Chondrocyte (in vitro differentiated cells): ENCODE measurements around the gene IL18BP. TPM values are rescaled to one million over a fixed set of nuclear protein-coding genes. Genes with fewer than 3 reads are reported as not detected.

ENCODE experiments used
- DNase-seq: peaks from one replicate; pipeline ENCODE4 v3.0.0; 2021; ENCODE audit warnings: mixed read lengths, low spot score
- H3K27ac Mint-ChIP-seq: one replicate; pipeline ENCODE4 v1.8.0; 2021; ENCODE audit warnings: mild to moderate bottlenecking, moderate library complexity, mixed read lengths; ENCODE audit not compliant: unreplicated experiment
- H3K27me3 Mint-ChIP-seq: 2 replicates; pipeline ENCODE4 v1.8.0; 2021; ENCODE audit warnings: low read depth, mixed read lengths
- H3K36me3 Mint-ChIP-seq: 2 replicates; pipeline ENCODE4 v1.8.0; 2021; ENCODE audit warnings: low read depth, mixed read lengths
- H3K4me1 Mint-ChIP-seq: 2 replicates; pipeline ENCODE4 v1.8.0; 2021; ENCODE audit warnings: low read depth, mild to moderate bottlenecking, mixed read lengths
- H3K4me3 Mint-ChIP-seq: one replicate; pipeline ENCODE4 v1.8.0; 2021; ENCODE audit warnings: mild to moderate bottlenecking, moderate library complexity, mixed read lengths; ENCODE audit not compliant: unreplicated experiment
- H3K9me3 Mint-ChIP-seq: 2 replicates; pipeline ENCODE4 v1.8.0; 2021; ENCODE audit warnings: low read depth, mixed read lengths
- total RNA-seq: library from RNA; stranded (reverse); gene quantifications from 3 replicates; pipeline ENCODE4 v1.2.1, GENCODE V29; 2021
- TF ChIP-seq, protein P1 (sequence below): fragments of 200-600 bp; sonication (generic); IDR thresholded peaks from 2 replicates; pipeline ENCODE4 v1.5.0; 2021; ENCODE audit warnings: antibody characterized with exemption, mild to moderate bottlenecking, moderate library complexity

IL18BP gene
- total RNA-seq, 1 donor from 2014 or later: 9.6 TPM

DNA sequence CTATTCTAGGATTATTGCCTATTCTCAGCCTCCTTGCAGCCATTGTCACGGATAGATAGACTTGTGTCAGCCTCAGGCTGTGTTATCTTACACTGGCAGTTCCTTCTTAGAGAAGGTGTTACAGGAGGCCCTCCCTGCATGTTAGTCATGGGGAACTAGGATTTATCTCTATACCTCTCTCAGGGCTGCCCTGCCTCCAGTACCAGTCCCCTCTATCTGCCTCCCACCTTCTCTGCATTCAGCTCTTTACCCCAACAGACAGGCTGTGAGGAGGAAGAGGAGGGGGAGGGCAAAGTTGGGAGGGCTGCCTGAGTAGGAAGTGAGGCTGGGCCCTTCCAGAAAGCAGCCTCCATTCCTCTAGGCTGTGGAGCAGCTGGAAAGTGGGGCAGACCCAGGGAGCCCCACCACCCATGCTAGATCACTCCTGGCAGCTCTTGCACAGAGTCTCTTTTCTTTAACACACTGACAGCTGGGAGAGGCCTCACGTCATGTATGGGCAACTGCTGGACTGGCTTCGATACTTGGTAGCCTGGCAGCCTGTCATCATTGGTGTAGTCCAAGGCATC is 2.9 kb upstream of the IL18BP start:
- H3K36me3 Mint-ChIP-seq: peaks cover 18% of the 10 kb centered on the region
- H3K4me3 Mint-ChIP-seq: no peak overlapping the region
- TF ChIP-seq, protein P1, sequence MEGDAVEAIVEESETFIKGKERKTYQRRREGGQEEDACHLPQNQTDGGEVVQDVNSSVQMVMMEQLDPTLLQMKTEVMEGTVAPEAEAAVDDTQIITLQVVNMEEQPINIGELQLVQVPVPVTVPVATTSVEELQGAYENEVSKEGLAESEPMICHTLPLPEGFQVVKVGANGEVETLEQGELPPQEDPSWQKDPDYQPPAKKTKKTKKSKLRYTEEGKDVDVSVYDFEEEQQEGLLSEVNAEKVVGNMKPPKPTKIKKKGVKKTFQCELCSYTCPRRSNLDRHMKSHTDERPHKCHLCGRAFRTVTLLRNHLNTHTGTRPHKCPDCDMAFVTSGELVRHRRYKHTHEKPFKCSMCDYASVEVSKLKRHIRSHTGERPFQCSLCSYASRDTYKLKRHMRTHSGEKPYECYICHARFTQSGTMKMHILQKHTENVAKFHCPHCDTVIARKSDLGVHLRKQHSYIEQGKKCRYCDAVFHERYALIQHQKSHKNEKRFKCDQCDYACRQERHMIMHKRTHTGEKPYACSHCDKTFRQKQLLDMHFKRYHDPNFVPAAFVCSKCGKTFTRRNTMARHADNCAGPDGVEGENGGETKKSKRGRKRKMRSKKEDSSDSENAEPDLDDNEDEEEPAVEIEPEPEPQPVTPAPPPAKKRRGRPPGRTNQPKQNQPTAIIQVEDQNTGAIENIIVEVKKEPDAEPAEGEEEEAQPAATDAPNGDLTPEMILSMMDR: no peak
- DNase-seq: no peak
- peaks cover 24% of the 10 kb centered on the region for H3K4me1 Mint-ChIP-seq
- no peak overlapping the region for H3K27ac Mint-ChIP-seq
- peaks cover 4% of the 10 kb centered on the region for H3K9me3 Mint-ChIP-seq
- no peaks in the 10 kb centered on the region for H3K27me3 Mint-ChIP-seq

DNA sequence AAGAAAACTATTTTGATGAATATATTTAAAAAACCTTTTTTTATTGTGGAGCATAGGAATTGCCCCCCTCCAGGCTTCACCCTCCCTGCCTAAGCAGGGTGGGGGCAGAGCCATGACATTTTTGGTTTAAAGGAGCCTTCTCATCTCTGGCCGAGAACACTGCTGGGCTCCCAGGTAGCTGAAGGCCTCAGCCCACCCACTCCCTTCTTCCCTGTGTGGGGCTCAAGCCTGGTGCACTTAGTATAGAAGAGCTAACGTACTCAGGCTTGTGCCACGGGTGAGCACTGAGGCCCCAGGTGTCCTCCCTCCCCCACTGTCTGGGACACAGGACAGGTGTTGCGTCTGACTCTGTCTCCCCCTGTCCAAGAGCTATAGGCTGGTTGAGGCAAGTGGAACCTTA is 2.2 kb upstream of the IL18BP start:
- Mint-ChIP-seq H3K9me3 (peaks cover 4% of the 10 kb centered on the region), H3K36me3 (peaks cover 16% of the 10 kb centered on the region), H3K4me1 (peaks cover 17% of the 10 kb centered on the region), H3K27me3 (no peaks in the 10 kb centered on the region), H3K4me3 (no peak overlapping the region), H3K27ac (no peak overlapping the region)
- DNase-seq: no peak
- TF ChIP-seq, protein P1: no peak

DNA sequence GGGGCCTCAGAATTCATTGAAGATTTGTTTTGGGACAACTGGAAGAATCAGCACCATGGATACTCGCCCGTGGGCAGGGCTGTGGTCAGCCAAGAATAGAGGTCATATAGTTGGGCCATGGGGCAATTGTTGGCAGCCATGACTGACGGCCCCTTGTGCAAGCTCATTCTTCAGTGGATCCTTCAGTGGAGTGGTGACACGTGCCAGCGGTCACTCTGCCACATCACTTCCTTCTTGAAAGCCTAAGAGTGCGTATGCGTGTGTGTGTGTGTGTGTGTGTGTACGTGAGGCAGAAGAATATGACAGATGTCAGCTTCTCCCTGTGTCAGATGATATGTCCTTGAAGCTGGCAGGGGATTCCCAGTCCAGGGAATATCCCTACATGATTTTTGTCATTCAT is 1.8 kb upstream of the IL18BP start:
- H3K36me3 Mint-ChIP-seq: peaks cover 17% of the 10 kb centered on the region
- H3K27ac Mint-ChIP-seq: no peak overlapping the region
- H3K4me1 Mint-ChIP-seq: peaks cover 19% of the 10 kb centered on the region
- H3K4me3 Mint-ChIP-seq: no peak overlapping the region
- no peak for DNase-seq
- H3K9me3 Mint-ChIP-seq: peaks cover 4% of the 10 kb centered on the region
- H3K27me3 Mint-ChIP-seq: no peaks in the 10 kb centered on the region
- TF ChIP-seq, protein P1: no peak

DNA sequence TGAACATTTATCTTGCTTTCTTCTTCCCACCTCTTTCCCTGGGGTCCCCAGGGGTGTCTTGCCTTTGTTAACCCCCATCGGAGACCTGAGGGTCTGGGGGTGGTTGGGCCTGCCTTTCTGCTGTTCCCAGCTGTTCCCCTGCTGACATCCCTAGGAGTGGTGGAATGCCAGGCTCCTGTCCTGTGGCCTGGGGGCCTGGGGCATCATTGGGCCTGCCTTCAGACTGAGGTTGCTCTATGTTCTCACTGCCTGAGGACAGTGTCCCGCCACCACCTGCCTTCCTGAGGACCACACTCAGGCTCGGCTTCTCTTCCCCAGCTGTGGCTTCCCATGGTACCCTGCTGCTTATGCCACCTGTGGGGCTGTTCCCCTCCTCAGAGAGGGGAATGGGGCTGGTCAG is 1.1 kb upstream of the IL18BP start:
- H3K9me3 Mint-ChIP-seq: peaks cover 4% of the 10 kb centered on the region
- H3K27me3 Mint-ChIP-seq: no peaks in the 10 kb centered on the region
- H3K4me1 Mint-ChIP-seq: peaks cover 26% of the 10 kb centered on the region
- H3K4me3 Mint-ChIP-seq: no peak overlapping the region
- H3K27ac Mint-ChIP-seq: no peak overlapping the region
- TF ChIP-seq, protein P1: no peak
- DNase-seq: no peak
- H3K36me3 Mint-ChIP-seq: peaks cover 20% of the 10 kb centered on the region

DNA sequence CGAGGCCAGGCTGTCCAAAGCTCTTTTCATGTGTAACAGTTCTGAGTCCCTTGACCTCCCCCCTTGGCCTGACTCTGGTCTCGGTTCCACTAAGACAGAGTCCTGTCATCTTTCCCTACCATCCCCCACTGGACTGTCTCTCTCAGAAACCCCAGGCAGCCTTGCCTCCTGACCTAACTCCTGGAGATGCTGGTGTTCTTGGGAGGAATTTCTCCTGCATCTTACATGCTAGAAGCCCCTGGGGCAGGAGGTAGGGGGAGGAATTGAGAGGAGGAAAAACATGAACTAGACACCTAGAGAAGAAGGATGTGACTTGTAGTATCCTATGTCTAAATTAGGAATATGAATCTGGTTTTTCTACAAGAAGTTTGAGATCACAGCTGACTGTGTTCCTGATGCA is 648 bp upstream of the IL18BP start:
- Mint-ChIP-seq H3K27ac (no peak overlapping the region), H3K27me3 (no peaks in the 10 kb centered on the region), H3K4me1 (peaks cover 29% of the 10 kb centered on the region), H3K36me3 (peaks cover 20% of the 10 kb centered on the region), H3K4me3 (no peak overlapping the region), H3K9me3 (peaks cover 3% of the 10 kb centered on the region)
- TF ChIP-seq, protein P1: no peak
- no peak for DNase-seq
